Fibroblast of lung (primary cell): ENCODE measurements around the gene RAB37.

Source experiments
- CTCF ChIP-seq, 2 donors: IDR thresholded peaks in 1 of 2; conservative IDR thresholded peaks in 1 of 2; 1 replicate in 1 of 2; 2 replicates in 1 of 2; pipeline ENCODE4 v1.5.1; 2011 to 2012; ENCODE audit warnings: low read length in 2 of 2, control low read depth in 1 of 2, inconsistent platforms in 1 of 2, low read depth in 1 of 2, mild to moderate bottlenecking in 1 of 2
- EZH2 ChIP-seq: IDR thresholded peaks from 2 replicates; pipeline ENCODE4 v1.5.1; 2012; ENCODE audit warnings: low read length, control low read depth, mild to moderate bottlenecking; ENCODE audit errors: missing control alignments

- TF ChIP-seq CTCF (conservative IDR thresholded peaks at IDR 0.05 in 1 of 2, IDR thresholded peaks at IDR 0.05 in 1 of 2; ENCODE audit: low read depth in 1 of 2, low read length in 2 of 2) (no peak), EZH2 (no peak)
These were observed 22.3 kb downstream of the RAB37 start for GRCh38 chr17:74759243-74759801.
